NCI-H2171 treated with DMSO at 0.1 percent for 48 hours (cell line): ENCODE measurements around the gene WDR81.
"Not testable (repeated sequence)": the region's sequence is repeated elsewhere in the genome, so short reads cannot be mapped to it uniquely, and the experiment has no call there.

Source experiments
- DNase-seq: peaks from one replicate; lab custom pipeline; 2025; lab: John Stamatoyannopoulos, UW

WDR81 gene

DNA sequence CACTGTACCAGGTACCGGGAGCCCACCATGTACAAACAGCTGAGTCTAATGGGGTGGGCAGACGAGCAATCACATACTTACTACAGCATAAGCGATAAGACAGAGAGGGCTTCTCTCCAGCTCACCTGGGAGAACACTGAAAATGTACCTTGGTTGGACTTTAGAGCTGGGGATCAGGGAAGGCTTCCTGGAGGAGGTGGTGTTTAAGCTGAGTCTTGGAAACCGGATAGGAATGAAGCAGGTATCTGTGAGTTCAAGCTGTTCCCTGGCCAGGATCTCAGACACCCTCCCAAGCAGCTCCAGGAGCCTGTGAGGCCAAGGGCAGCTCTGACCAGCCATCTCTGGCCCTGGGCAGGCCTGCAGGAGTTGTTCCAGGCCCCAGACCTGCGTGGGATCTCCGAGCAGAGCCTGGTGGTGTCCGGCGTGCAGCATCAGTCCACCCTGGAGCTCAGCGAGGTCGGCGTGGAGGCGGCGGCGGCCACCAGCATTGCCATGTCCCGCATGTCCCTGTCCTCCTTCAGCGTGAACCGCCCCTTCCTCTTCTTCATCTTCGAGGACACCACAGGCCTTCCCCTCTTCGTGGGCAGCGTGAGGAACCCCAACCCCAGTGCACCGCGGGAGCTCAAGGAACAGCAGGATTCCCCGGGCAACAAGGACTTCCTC is 29.4 kb downstream of the WDR81 start:
- DNase-seq = no peak

DNA sequence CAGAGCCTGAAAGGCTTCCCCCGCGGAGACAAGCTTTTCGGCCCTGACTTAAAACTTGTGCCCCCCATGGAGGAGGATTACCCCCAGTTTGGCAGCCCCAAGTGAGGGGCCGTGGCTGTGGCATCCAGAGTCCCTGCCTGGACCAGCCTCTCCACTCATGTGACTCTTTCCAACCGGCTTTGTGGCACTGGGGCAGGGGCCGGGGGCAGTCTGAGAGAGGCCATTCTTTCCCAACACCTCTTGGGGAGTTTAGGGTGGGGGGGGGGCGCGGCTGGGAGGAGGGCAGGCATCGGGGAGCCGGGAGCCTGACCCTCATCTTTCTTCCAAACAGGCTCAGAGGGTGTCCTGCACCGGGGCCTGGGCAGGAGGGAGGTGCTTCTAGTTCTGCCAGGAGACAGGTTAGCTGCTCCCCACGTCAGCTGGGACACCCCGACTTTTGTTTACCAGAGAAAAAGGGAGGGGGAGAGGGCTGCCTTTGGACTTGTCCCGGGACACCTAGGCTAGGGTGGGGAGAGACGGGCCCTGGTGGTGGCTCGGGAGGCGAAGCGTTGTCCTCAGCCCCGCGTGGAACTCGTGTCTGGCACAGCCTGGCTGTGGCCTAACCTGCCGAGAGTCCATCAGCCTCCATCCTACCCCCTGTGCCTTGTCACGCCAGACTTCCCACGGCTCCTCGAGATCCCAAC is 30.1 kb downstream of the WDR81 start:
- no peak for DNase-seq

DNA sequence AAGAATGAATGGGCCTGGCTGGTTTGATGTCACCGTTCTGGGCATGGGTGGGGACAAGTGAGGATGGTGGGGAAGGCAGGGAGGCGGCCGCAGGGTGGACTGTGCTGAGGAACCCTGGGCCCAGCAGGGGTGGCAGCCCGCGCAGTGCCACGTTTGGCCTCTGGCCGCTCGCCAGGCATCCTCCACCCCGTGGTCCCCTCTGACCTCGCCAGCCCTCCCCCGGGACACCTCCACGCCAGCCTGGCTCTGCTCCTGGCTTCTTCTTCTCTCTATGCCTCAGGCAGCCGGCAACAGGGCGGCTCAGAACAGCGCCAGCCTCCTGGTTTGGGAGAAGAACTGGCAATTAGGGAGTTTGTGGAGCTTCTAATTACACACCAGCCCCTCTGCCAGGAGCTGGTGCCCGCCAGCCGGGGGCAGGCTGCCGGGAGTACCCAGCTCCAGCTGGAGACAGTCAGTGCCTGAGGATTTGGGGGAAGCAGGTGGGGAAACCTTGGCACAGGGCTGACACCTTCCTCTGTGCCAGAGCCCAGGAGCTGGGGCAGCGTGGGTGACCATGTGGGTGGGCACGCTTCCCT is 30.8 kb downstream of the WDR81 start:
- peak; percentile 75 for DNase-seq

DNA sequence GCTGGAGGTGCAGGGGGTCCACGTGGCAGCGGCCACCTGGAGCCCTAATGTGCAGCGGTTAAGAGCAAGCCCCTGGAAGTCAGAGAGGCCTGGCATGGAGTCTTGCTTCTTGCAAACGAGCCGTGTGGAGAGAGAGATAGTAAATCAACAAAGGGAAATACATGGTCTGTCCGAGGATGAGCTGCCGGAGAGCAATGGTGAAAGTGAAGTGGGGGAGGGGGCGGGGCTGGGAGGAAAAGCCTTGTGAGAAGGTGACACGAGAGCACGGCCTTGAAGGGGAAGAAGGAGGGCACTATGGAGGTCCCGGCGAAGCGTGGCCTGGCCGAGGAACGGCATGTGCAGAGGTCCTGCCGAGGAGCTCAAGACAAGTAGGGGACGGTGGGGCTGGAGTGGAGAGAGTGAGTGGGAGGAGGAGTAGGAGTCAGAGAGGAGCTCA is 31.3 kb downstream of the WDR81 start:
- DNase-seq = no peak

DNA sequence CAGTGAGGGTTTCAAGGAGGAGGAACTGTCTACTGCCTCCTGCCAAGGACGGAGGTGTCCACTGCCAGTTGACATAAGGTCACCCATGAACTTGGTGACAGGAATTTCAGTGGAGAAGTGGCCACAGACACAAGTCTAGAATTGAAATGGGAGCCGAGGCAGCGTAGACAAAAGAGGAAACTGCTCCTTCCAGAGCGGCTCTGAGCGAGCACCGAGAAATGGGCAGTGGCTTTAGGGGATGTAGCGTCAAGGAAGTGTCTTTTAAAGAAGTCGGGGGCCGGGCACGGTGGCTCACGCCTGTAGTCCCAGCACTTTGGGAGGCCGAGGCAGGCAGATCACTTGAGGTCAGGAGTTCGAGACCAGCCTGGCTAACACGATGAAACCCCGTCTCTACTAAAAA is 34.3 kb downstream of the WDR81 start:
- no peak for DNase-seq

DNA sequence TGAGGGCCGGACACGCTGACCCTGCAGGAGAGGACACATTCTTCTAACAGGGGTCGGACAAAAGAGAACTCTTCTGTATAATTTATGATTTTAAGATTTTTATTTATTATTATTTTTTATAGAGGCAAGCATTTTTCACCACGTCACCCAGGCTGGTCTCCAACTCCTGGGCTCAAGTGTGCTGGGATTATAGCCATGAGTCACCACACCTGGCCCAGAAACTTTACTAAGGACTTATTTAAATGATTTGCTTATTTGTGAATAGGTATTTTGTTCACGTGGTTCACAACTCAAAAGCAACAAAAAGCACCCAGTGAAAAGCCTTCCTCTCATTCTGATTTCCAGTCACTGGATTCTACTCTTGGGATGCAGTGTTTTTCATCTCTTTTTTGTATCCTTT is 35.0 kb downstream of the WDR81 start:
- no peak for DNase-seq

DNA sequence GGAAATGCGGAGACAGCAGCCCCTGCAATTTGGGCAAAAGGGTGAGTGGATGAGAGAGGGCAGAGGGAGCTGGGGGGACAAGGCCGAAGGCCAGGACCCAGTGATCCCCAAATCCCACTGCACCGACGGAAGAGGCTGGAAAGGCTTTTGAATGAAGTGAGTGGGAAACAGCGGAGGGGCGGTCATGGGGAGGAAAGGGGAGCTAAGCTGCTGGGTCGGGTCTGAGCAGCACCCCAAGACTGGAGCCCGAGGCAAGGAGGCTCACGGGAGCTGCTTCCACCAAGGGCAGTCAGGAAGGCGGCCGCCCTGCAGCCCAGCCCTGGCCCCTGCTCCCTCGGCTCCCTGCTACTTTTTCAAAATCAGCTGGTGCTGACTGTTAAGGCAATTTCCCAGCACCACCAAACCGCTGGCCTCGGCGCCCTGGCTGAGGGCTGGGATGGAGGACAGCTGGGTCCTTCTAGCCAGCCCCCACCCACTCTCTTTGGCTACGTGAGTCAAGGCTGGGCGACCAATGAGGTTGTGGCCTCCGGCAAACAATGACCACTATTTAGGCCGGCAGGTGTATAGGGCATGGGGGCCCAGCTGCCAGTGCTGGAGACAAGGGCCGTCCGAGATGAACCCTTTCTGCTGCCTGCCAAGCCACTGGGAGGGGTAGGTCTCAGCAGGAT is 37.9 kb downstream of the WDR81 start:
- DNase-seq = no peak

DNA sequence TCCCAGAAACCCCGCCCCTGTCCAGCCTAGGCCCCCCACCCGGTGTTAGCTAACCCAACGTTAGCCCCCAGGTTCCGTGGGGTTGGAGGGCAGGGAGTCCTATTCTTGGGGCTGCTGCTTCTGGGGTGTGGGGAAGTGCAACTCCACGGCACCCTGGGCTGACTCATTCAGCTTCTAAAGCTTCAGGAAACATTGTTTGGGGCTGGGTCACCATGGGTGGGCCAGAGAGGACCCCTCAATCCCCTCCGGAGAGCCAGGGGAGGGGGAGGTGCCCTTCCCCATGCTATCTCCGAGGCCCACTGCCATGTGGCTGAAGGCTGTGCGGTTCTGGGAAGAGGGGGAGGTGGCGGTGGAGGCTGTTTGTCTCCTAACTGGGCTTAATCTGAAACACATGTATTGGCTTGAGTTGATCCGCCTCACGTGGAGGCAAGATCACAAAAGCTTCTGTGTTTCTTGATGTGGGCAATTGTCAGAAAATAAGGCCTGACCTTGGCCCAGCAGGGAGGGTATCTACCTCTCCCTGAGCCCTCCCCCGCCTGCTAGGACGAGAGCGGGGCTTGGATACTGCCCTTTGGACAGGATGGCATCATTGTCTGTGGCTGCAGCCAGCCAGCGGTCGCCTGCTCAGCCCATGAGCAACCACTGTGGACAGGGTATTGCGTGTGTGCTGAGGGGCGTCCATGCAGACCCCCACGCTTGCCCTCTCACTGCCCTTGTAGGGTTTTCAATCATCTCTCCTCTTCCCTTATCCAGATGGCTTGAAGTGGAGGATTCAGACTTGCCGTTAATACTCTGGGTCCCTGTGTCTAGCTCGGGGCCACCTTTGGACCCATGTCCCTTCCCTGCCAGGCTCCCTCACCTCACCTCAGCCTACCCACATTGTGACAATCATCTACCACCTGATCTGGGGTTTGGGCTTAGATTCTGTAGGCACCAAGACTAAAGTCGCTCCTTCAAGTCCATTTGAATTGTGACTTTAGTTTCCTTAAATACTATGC is 38.7 kb downstream of the WDR81 start:
- DNase-seq = no peak

DNA sequence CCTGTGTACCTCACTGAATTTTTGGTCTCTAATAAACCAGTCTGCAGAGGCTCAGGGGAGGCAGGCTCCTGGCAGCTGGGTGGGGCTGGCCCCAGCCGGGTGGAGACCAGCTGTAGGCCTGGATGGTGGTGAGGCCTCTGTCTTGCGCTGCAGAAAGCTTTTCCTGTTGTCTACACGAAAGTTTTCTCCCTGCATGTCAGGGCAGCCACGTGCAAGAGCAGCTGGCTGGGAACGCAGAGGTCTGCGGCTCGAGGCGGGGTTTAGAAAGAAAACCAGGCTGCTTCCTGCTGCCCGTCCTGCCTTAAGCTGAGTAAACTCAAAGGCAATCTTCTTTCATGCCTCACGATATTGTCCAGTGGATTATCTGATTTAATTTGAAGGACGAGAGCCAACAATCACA is 39.8 kb downstream of the WDR81 start:
- DNase-seq = peak; percentile 60

DNA sequence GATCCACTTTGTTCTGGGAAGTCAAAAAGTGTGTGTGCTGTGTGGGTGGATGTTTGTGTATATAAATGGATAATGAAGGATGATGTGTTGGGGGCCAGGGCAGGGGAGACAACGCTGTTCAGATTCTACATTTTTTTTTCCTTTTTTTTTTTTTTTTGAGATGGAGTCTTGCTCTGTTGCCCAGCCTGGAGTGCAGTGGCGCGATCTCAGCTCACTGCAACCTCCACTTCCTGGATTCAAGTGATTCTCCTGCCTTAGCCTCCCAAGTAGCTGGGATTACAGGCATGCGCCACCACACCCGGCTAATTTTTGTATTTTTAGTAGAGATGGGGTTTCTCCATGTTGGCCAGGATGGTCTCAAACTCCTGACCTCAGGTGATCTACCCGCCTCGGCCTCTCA is 40.2 kb downstream of the WDR81 start:
- not testable (repeated sequence) for DNase-seq

DNA sequence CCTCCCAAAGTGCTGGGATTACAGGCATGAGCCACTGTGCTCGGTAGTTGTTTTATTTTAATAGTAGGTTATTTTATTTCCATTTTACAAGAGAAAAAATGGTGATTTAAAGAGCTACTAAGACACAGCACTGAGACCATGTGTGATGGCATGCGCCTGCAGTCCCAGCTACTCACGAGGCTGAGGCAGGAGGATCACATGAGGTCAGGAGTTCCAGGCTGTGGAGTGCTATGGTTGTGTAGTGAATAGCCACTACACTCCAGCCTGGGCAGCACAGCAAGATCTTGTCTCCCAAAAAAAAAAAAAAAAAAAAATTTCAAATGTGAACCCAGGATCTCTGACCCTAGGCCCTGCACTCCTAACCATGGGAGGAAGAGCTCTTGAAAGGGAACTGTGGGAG is 41.1 kb downstream of the WDR81 start:
- no peak for DNase-seq

DNA sequence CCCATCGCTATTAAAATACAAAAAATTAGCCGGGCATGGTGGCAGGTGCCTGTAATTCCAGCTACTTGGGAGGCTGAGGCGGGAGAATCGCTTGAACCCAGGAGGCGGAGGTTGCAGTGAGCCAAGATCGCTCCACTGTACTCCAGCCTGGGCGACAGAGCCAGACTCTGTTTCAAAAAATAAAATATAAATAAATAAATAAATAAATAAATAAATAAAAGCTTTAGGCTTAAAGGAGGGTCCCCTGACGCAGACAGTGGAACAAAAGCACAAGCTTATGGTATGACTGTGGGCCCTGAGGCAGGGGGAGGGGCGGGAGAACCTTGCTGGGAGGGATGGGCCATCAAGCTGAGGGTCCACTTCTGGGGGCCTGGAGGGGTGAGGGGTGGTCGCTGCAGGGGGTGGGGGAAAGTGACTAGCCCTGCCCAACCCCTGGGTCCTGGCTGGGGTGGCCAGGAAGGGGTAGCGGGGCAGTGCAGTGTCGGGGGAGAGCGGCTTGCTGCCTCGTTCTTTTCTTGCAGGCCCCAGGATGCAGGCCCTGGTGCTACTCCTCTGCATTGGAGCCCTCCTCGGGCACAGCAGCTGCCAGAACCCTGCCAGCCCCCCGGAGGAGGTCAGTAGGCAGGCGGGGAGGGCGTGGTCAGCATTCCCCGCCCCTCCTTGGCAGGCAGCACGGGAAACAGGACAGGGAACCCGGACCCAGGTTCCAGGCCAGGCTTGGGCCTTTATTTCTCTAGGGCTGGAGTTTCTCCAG is 42.1 kb downstream of the WDR81 start:
- no peak for DNase-seq

DNA sequence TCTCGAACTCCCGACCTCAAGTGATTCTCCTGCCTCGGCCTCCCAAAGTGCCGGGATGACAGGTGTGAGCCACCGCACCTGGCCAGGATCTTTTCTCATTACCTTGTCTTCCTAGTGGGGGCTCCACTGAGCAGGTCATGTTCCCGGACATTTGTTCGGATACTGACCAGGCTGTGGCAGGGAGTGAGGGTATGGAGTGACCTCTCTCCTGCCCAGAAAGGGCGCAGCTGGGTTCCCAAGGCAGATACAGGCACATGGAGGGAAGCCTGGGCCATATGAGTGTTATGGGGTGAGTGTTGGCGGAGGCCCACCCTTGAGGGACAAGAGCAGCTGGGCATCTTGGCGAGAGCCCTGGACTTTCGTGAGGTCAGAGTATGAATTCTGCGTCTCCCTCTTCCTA is 42.9 kb downstream of the WDR81 start:
- no peak for DNase-seq

DNA sequence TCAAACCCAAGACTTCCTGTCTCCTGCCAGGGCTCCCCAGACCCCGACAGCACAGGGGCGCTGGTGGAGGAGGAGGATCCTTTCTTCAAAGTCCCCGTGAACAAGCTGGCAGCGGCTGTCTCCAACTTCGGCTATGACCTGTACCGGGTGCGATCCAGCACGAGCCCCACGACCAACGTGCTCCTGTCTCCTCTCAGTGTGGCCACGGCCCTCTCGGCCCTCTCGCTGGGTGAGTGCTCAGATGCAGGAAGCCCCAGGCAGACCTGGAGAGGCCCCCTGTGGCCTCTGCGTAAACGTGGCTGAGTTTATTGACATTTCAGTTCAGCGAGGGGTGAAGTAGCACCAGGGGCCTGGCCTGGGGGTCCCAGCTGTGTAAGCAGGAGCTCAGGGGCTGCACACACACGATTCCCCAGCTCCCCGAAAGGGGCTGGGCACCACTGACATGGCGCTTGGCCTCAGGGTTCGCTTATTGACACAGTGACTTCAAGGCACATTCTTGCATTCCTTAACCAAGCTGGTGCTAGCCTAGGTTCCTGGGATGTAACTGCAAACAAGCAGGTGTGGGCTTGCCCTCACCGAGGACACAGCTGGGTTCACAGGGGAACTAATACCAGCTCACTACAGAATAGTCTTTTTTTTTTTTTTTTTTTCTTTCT is 45.4 kb downstream of the WDR81 start:
- peak; percentile 99 for DNase-seq

DNA sequence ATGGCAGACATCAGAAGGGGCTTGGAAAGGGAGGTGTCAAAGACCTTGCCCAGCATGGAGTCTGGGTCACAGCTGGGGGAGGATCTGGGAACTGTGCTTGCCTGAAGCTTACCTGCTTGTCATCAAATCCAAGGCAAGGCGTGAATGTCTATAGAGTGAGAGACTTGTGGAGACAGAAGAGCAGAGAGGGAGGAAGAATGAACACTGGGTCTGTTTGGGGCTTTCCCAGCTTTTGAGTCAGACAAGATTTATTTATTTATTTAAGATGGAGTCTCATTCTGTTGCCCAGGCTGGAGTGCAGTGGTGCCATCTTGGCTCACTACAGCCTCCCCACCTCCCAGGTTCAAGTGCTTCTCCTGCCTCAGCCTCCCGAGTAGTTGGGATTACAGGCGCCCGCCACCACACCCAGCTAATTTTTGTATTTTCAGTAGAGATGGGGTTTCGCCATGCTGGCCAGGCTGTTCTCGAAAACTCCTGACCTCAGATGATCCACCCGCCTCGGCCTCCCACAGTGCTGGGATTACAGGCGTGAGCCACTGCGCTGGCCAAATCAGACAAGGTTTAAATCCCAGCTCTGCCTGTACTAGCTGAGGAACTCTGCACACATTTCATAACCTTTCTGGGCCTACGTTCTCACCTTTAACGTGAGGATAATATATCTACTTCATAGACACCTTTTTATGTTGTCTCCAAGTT is 48.6 kb downstream of the WDR81 start:
- not testable (repeated sequence) for DNase-seq

DNA sequence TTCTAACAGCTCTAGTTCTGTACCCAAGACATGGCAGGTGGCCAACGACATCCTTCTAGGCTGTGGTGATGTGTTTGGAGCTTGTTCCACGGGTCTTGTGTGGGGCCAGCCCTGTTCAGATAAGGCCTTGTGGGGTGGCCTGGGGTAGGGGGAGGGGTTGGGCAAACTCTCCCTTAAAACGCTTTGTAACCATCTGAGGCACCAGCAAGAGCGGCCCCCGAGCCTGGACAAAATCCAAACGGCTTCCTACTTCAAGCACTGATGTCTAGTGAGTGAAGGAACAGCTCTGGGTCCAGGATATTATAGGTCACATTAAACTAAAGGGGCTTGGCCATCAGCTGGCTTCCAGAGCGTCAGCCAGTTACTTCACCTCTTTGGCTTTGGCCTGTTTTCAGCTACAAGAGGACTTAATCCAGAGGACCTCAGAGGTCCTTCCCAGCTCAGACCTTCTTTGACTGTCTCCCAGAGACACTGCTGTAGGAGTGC is 49.2 kb downstream of the WDR81 start:
- DNase-seq = no peak

DNA sequence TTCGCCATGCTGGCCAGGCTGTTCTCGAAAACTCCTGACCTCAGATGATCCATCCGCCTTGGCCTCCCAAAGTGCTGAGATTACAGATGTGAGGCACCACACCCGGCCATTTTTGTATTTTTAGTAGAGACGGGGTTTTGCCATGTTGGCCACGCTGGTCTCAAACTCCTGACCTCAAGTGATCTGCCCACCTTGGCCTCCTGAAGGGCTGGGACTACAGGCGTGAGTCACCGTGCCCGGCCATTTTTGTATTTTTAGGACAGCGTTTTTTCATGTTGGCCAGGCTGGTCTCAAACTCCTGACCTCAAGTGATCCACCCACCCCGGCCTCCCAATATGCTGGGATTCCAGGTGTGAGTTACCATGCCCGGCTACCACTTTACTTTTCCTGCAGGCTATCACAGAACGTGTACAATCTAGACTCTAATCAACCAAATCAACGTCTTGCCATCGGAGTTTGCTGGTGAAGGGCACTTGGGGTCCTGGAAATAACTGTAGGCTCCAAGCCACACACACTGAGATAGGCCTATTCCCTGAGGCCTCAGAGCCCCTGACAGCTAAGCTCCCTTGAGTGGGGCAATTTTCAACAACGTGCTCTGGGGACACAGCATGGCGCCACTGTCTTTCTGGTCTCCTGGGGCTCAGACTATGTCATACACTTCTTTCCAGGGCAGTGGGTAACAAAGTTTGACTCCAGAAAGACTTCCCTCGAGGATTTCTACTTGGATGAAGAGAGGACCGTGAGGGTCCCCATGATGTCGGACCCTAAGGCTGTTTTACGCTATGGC is 50.1 kb downstream of the WDR81 start:
- DNase-seq = no peak

DNA sequence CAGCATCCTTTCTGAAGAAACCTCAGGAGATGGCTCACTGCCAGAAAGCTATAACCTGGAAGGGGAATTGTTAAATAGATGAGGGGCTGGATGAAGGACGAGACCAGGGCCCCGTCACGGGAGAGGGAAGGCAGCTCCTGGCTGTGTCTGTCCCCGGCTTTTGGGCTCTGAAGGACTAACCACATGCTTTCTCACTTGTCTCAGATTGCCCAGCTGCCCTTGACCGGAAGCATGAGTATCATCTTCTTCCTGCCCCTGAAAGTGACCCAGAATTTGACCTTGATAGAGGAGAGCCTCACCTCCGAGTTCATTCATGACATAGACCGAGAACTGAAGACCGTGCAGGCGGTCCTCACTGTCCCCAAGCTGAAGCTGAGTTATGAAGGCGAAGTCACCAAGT is 51.8 kb downstream of the WDR81 start:
- peak; percentile 72 for DNase-seq

DNA sequence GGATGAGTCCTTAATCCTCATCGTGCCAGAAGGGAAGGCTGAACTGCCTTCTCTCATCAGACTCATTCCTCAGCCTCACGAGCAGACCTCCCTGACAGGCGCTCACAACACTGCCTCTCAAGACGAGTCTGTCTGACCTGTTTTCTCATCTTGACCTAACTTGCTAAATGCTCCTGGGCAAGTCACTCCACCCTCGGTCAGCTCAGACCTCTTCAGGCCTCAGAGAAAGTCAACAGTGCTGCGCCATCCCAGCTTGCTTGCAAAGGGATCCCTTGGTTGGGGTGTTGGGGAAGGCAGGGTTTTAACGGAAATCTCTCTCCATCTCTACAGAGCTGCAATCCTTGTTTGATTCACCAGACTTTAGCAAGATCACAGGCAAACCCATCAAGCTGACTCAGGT is 52.4 kb downstream of the WDR81 start:
- DNase-seq = no peak
